Lower lobe of right lung (tissue), 2 donors: ENCODE measurements around the gene MDM1. TPM values are rescaled to one million over a fixed set of nuclear protein-coding genes. Genes with fewer than 3 reads are reported as not detected.

Experiments used
- ATAC-seq, 2 donors: fragments of 200-7000 bp; cut with Tn5 transposase; one replicate each; pipeline ENCODE4 v1.9.1; 2020 to 2022; ENCODE audit warnings: mild to moderate bottlenecking in 2 of 2, moderate library complexity in 2 of 2
- DNase-seq: peaks from one replicate; pipeline ENCODE4 v3.0.0-alpha.2; 2020
- H3K27ac ChIP-seq: fragments of 200-600 bp; one replicate; pipeline ENCODE4 v1.8.0; 2022
- H3K27me3 ChIP-seq: fragments of 200-600 bp; one replicate; pipeline ENCODE4 v1.8.0; 2022; ENCODE audit warnings: low read depth
- H3K36me3 ChIP-seq: fragments of 200-600 bp; one replicate; pipeline ENCODE4 v1.8.0; 2022; ENCODE audit warnings: mild to moderate bottlenecking
- H3K4me1 ChIP-seq: fragments of 200-600 bp; one replicate; pipeline ENCODE4 v1.8.0; 2022
- H3K4me3 ChIP-seq: fragments of 200-600 bp; one replicate; pipeline ENCODE4 v1.8.0; 2022; ENCODE audit warnings: mild to moderate bottlenecking
- H3K9me3 ChIP-seq: fragments of 200-600 bp; one replicate; pipeline ENCODE4 v1.8.0; 2022
- CTCF ChIP-seq: fragments of 200-600 bp; IDR thresholded peaks from one replicate; pipeline ENCODE4 v1.8.0; 2022; ENCODE audit warnings: antibody characterized with exemption, mild to moderate bottlenecking
- intact Hi-C: fragments of 100-400 bp; cut with DNase I; formaldehyde crosslinking; loops from one replicate; pipeline ENCODE4 v1.11.0; 2022
- total RNA-seq: library from RNA; stranded (reverse); fragmentation: NEBNext Ultra II Directional; extraction: Animal tissue kit (Norgen Biotek cat#: 25700); gene quantifications from one replicate; pipeline ENCODE4 v1.2.1, GENCODE V29; 2021
- donor health status: DM: no; HTN: yes; CAD: no; lungs with severe emphysema.

The MDM1 gene
- total RNA-seq, 1 donor from 2014 or later, result 13.8 TPM

GRCh38 chr12:68292151-68292943 is 39.8 kb downstream of the MDM1 start:
- H3K9me3 ChIP-seq, result no peaks in the 10 kb centered on the region
- no peaks in the 10 kb centered on the region for H3K27me3 ChIP-seq
- ATAC-seq, result no peak
- H3K4me3 ChIP-seq, result no peak overlapping the region
- H3K27ac ChIP-seq, result no peak overlapping the region
- intact Hi-C loops, result no loop called here
- peaks cover 16% of the 10 kb centered on the region for H3K36me3 ChIP-seq
- no peaks in the 10 kb centered on the region for H3K4me1 ChIP-seq
- TF ChIP-seq CTCF, result no peak
- DNase-seq, result no peak

GRCh38 chr12:68291396-68292036 is 40.6 kb downstream of the MDM1 start:
- no peaks in the 10 kb centered on the region for H3K4me1 ChIP-seq
- H3K9me3 ChIP-seq, result no peaks in the 10 kb centered on the region
- ATAC-seq (no peak), DNase-seq (no peak)
- no peak overlapping the region for H3K4me3 ChIP-seq
- no peak overlapping the region for H3K27ac ChIP-seq
- H3K36me3 ChIP-seq, result peaks cover 14% of the 10 kb centered on the region
- intact Hi-C loops, result no loop called here
- no peak for TF ChIP-seq CTCF
- H3K27me3 ChIP-seq, result no peaks in the 10 kb centered on the region

- no peak overlapping the region for H3K27ac ChIP-seq
- TF ChIP-seq CTCF, result no peak
- ATAC-seq, result no peak
- H3K36me3 ChIP-seq, result peaks cover under 1% of the 10 kb centered on the region
- no peaks in the 10 kb centered on the region for H3K27me3 ChIP-seq
- no peak for DNase-seq
- no peaks in the 10 kb centered on the region for H3K4me1 ChIP-seq
- no peaks in the 10 kb centered on the region for H3K9me3 ChIP-seq
- intact Hi-C loops, result no loop called here
- H3K4me3 ChIP-seq, result no peak overlapping the region
These were observed 42.0 kb downstream of the MDM1 start for GRCh38 chr12:68290126-68290525.

GRCh38 chr12:68287106-68287505 is 45.1 kb downstream of the MDM1 start:
- ATAC-seq (no peak), DNase-seq (no peak)
- H3K27me3 ChIP-seq, result no peaks in the 10 kb centered on the region
- H3K4me1 ChIP-seq, result no peaks in the 10 kb centered on the region
- H3K4me3 ChIP-seq, result no peak overlapping the region
- H3K36me3 ChIP-seq, result no peaks in the 10 kb centered on the region
- no peak for TF ChIP-seq CTCF
- intact Hi-C loops, result no loop called here
- no peak overlapping the region for H3K27ac ChIP-seq
- H3K9me3 ChIP-seq, result no peaks in the 10 kb centered on the region

- H3K27me3 ChIP-seq, result no peaks in the 10 kb centered on the region
- ATAC-seq (no peak), DNase-seq (no peak)
- no peak overlapping the region for H3K4me3 ChIP-seq
- no peak for TF ChIP-seq CTCF
- no peaks in the 10 kb centered on the region for H3K9me3 ChIP-seq
- intact Hi-C loops, result no loop called here
- no peak overlapping the region for H3K27ac ChIP-seq
- H3K4me1 ChIP-seq, result no peaks in the 10 kb centered on the region
- no peaks in the 10 kb centered on the region for H3K36me3 ChIP-seq
These were observed 45.8 kb downstream of the MDM1 start for GRCh38 chr12:68286396-68286795.
